ENCODE measurements around the gene USF3. TPM values are rescaled to one million over a fixed set of nuclear protein-coding genes. Genes with fewer than 3 reads are reported as not detected.

Gene USF3
- total RNA-seq, 1 experiment from 2014 or later: 13.5 TPM

GRCh38 chr3:113696658-113697499 lies 437 bp upstream of the USF3 start:
- peak overlapping the region; percentile 97 for H2AFZ ChIP-seq (ENCODE audit: low read depth, low read length, poor library complexity, severe bottlenecking)
- POLR2A ChIA-PET: interaction anchor here (0.6 kb wide), 1 partner anchor 39 kb away, joined by 5 read pairs; no protein-coding TSS in a partner anchor
- RAD21 ChIA-PET (ENCODE audit: low non-redundant PET in 1 of 2, low total read pairs in 2 of 2, uncharacterized antibody in 2 of 2, unreplicated experiment in 2 of 2): no interaction called here
- CTCF ChIA-PET: interaction anchor here (0.6 kb wide), 1 partner anchor 181 kb away, joined by 3 read pairs; no protein-coding TSS in a partner anchor
- H3K36me3 ChIP-seq (ENCODE audit: control insufficient read depth in 1 of 2, insufficient read depth in 2 of 2, low read length in 2 of 2): no peaks in the 10 kb centered on the region
- ATAC-seq: peak; percentile 90
- intact Hi-C loops (cut with micrococcal nuclease): no loop called here
- DNase-seq (ENCODE audit: low read depth, low spot score): peak; percentile 97
- H3K9ac ChIP-seq (ENCODE audit: low read length): peak overlapping the region; percentile 74
- H3K27me3 ChIP-seq (ENCODE audit: insufficient read depth, low read length): no peaks in the 10 kb centered on the region
- H3K79me2 ChIP-seq (ENCODE audit: insufficient read depth, low read length): peaks cover 4% of the 10 kb centered on the region; the same call in 1 of the 2 replicates
- H4K20me1 ChIP-seq (ENCODE audit: insufficient read depth): no peaks in the 10 kb centered on the region
- H3K9me3 ChIP-seq (ENCODE audit: control insufficient read depth in 1 of 2, insufficient read depth in 1 of 2, low read depth in 1 of 2, low read length in 2 of 2): no peaks in the 10 kb centered on the region
- no peak for TF ChIP-seq REST (IDR thresholded peaks at IDR 0.05; ENCODE audit: low read depth)
- TF ChIP-seq SP1 (IDR thresholded peaks at IDR 0.05; ENCODE audit: low read depth): peak; percentile 99
- TF ChIP-seq POLR2AphosphoS5 (IDR thresholded peaks at IDR 0.05; ENCODE audit: low read depth, low read length): peak; percentile 12; the same call in 1 of the 2 replicates
- peak; percentile 71 for TF ChIP-seq MAX (IDR thresholded peaks at IDR 0.05)
- TF ChIP-seq YY1 (IDR thresholded peaks at IDR 0.05; ENCODE audit: extremely low read depth, insufficient replicate concordance, low read depth, low read length): peak; percentile 48
- TF ChIP-seq CTCF (IDR thresholded peaks at IDR 0.05 in 2 of 3, conservative IDR thresholded peaks at IDR 0.05 in 1 of 3; ENCODE audit: borderline replicate concordance in 1 of 3, insufficient read depth in 1 of 3, low read depth in 2 of 3, low read length in 2 of 3): no peak
- TF ChIP-seq CBX3 (IDR thresholded peaks at IDR 0.05; ENCODE audit: low read depth): no peak
- TF ChIP-seq EGR1 (IDR thresholded peaks at IDR 0.05; ENCODE audit: low read depth): 0 out of 2 replicates have a peak, but pooled peaks have one; percentile 59
- peak; percentile 19 for TF ChIP-seq TCF7L2 (IDR thresholded peaks at IDR 0.05; ENCODE audit: borderline replicate concordance, extremely low read depth, insufficient read depth, insufficient read length)
- peak; percentile 68 for TF ChIP-seq ELF1 (IDR thresholded peaks at IDR 0.05; ENCODE audit: borderline replicate concordance, low read depth)
- no peak for TF ChIP-seq ZFX (IDR thresholded peaks at IDR 0.05)
- no peak for TF ChIP-seq ATF3 (IDR thresholded peaks at IDR 0.05)
- TF ChIP-seq ZBTB33 (IDR thresholded peaks at IDR 0.05; ENCODE audit: extremely low read depth, insufficient replicate concordance, low read length): no peak
- TSS peak; percentile 84 for BruUV-seq (replicated peaks)
- peaks cover 4 to 17% of the 10 kb centered on the region in 2 experiments; a peak in 3 of 4 replicates for H3K4me1 ChIP-seq (ENCODE audit: control insufficient read depth in 1 of 2, insufficient read depth in 2 of 2, low read length in 2 of 2)
- peak overlapping the region; percentile 68 to 93 for H3K4me3 ChIP-seq (replicated peaks in 1 of 2; ENCODE audit: low read depth in 1 of 2, low read length in 2 of 2)
- H3K9me2 ChIP-seq (ENCODE audit: insufficient read depth): no peaks in the 10 kb centered on the region
- peak overlapping the region; percentile 97 for H3K4me2 ChIP-seq (ENCODE audit: low read length)
- H3K27ac ChIP-seq (ENCODE audit: low read depth, low read length): peak overlapping the region; percentile 49
